Measurements from ENCODE around the gene UBE2S.
"Not testable (repeated sequence)": the region's sequence is repeated elsewhere in the genome, so short reads cannot be mapped to it uniquely, and the experiment has no call there.

The UBE2S gene

DNA sequence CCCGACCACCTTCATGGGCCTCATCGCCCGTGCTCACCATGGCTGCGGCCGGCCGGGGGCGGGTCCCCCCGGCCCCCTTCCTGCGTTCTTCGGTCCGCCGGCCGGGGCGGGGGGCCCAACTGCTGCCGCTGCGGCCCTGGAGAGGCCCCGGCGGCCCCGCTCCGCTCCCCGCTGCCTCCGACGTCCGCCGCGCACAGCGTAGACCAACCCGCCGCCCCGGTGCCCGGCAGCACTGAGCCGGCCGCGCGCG lies at the start of gene UBE2S:
UBE2S (minus strand) TSS at position 239 of the 250 bp plus-strand sequence; CDS start at position 40, 199 bp downstream.
- not testable (repeated sequence) for DNase-seq (ENCODE audit: low read depth in 1 of 2, low spot score in 1 of 2)

DNA sequence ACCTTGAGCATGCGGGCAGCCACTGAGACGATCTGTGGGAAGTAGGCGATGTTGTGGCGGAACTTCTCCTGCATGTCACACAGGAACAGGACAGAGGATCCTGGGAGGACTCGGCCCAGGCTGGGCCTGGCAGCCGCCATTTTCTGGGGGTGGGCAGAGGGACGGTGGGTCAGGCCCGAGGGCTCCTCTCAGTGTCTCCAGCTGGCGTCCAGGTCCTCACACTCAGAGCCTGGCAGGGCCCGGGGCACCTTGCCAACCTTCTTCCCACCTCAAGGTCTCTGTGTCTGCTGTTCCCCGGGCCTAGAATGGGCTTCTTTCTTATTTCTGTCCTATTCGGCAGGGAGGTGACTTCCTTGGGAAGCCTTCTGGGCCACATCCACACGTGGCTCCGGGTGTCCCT lies 48.8 kb upstream of the UBE2S start:
- no peak for DNase-seq (ENCODE audit: low read depth in 1 of 2, low spot score in 1 of 2)

DNA sequence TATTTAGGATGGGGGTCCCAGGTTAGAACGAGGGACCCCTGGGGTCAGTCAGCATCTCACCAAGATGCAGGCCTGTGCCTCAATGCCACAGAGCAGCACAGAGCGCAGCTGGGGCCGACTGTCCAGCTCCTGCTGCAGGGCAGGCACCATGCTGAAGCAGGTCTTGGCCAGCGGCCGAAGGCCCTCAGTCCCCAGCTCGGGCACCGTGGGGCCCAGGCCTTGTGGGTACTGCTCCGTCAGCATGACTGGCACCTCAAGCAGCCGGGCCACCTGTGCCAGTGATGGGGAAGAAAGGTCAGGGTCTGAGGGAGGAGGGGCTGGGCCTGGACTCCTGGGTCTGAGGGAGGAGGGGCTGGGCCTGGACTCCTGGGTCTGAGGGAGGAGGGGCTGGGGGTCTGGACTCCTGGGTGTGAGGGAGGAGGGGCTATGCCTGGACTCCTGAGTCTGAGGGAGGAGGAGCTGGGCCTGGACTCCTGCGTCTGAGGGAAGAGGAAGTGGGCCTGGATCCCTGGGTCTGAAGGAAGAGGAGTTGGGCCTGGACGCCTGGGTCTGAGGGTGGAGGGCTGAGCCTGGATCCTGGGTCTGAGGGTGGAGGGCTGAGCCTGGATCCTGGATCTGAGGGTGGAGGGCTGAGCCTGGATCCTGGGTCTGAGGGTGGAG lies 48.1 kb upstream of the UBE2S start:
- no peak for DNase-seq (ENCODE audit: low read depth in 1 of 2, low spot score in 1 of 2)

DNA sequence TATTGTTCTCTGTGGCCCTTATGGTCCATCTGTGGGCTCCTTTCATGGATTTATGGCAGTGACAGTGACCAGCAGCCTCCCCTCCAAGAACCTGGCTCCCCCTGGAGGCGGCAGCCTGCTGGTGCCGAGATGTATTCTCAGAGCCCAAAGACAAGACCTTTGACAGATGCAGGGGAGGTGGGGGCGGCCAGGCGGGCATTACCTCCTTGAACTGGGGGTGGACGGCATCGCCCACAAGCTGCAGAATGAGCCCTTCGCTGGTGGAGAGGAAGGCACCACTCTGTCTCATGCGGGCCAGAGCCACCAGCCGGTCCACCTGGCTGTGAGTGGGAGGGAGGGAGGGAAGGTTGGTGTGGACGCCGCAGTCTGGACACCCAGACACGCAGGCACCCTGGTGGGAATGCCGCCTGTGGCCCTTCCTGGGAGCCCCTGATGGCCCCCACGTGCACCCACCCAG lies 47.2 kb upstream of the UBE2S start:
- DNase-seq (ENCODE audit: low read depth in 1 of 2, low spot score in 1 of 2): peak in 1 of 2 donors; percentile 23

DNA sequence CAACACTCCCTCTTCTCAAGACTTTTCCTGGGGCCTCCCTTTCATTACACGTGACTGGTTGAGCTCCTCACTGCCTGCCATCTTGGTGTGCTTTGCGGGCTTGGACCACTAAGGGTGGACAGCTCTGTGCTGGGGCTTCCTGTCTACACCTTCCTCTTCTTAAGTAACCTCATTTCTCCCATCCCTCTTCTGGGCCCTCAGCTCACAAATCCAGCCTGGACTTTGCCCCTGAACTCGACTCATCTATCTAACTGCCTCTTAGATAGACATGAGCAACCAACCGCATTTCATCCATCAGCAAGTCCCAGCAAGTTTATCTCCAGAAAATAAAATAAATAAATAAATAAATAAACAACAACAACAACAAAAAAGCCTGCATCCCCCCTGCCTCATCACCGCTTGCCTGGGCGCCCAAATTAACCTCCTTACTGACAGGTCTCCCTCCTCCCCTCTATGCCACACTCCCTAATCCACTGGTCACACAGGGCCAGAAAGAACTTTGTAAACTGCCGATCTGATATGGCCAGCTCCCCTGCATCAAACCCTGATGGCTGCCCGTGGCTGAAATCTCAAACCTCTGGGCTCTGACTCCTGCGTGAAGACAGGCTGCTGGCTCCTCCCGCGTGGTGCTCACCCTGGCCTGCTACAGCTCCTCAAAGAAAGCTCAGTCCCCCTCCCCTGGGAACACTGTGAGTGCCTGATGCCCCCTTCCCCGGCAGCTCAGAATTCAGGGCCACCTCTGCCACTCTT lies 46.1 kb upstream of the UBE2S start:
- DNase-seq (ENCODE audit: low read depth in 1 of 2, low spot score in 1 of 2): no peak

DNA sequence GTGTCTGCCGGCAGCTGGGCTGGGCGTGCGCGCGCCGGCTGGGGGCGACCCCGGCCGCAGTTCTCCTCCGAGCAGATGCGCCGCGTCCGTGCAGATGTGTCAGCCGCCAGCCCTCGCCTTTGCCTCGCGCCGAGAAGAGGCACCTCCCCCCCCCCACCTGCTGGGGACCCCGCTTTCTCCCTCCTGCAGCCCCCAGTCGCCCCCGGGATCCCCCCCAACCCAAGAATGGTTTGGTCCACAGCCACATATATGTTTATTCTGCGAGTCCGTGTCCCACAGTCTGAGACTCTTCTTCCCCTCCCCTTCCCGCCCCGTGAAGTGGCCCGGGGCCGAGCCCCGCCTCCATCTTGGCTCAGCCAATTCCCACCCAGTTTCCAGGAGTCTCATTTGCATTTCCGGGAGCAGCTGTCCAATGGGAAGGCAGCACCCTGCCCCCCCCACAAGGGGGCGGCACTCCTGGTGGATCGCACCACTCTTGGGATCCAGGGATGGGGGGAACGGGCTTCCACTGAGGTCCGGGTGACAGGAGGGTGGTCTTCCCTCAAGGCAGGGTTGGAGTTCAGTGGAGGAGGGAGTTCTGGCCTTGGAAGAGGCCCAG lies 45.3 kb upstream of the UBE2S start:
- peak in 1 of 2 donors; percentile 14 for DNase-seq (ENCODE audit: low read depth in 1 of 2, low spot score in 1 of 2)

DNA sequence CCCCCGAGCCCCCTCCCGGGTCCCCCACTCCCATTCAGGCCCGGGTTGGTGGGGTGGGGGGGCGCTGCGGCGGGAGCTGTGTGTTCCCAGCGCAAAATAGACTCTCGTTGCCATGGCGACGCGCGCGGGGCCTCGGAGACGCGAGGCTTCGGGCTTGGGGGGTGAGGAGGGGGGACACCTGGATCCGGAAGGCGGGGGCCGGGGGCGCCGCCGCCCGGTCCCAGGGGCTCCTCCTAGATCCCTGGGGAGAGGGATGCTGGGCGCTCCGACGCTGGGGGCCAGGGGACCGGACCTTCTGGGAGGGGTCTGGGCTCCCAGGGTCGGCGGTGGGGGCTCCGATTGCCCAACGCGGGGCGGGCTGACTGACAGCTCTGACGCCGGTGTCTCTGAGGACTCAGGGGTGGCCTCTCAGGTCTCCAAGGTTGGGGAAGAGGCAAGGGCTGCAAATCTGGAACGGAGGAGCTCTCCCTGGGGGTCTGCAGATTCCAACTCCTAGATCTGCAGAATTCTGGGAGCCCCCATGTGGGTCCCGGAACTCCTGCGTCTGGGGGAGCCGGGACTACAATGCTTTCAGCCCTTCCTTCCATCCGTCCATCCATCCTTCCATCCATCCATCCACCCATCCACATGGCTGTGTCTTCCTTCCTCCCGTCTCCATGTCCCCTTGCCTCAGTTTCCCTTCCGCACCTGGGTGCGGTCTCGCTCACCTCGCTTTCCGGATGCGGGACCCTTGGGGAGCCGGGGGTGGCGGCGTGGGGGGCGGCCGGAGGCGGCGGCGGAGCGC lies 44.6 kb upstream of the UBE2S start:
- DNase-seq (ENCODE audit: low read depth in 1 of 2, low spot score in 1 of 2): no peak

DNA sequence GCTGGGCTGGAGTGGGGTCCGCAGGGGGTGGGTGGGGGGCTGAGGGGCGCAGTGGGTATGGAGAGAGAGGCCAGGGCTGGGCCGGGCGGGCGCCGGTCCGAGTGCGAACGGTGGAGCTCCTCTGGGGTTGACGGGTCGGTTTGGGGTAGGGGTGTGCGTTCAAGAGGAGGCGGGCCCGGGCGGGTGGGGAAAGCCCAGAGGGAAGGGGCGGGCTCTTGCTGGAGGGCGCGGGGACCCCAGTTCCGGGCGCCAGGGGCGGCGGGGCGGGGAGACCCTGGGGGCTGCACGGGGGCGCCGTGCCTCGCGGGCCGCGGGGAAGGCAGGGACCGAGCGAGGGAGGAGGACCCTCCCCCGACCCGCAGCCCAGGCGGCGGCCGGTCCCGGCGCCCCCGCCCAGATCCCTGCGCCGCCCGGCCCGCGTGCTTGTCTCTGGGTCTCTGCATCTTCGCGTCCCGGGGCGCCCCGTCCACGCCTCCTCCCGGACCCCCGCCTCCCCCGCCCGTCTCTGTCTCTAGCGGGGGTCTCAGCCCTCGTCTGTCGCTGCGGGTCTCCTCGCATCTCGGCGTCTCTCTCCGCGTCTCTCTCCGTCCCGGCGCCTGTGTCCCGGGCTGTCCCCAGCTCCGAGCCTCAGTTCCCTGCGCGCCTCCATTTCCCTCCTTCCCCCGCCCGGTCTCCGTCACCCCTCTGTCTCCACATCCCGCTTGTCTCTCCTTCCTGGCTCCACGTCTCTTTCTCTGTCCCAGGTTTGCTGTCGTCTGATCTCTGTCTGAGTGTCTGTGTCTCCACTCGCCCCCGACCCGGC lies 43.8 kb upstream of the UBE2S start:
- DNase-seq (ENCODE audit: low read depth in 1 of 2, low spot score in 1 of 2): no peak

DNA sequence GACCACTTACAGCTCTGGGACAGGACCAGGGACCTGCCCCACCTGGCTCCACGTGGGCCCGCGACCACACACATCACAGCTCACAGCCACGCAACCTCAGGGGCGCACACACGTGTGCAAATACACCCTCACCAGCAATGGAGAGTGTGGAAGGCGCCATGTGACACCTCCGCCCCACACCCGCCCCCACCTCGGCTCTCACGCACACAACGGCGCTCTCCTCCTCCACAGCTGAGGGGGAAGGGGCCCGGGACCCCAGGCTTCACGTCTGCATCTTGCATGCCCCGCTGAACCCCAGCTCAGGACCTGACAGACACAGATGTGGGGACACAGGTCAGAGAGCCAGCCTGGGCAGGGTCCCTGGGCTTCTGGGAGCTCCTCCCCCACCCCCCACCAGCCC lies 41.9 kb upstream of the UBE2S start:
- no peak for DNase-seq (ENCODE audit: low read depth in 1 of 2, low spot score in 1 of 2)

DNA sequence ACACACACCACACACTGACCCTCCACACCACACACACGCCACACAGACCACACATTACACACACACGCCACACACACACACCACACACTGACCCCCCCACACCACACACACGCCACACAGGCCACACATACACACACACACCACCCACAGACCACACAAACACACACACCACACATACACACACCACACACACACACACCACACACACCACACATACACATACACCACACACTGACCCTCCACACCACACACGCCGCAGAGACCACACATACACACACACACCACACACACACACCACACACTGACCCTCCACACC lies 40.5 kb upstream of the UBE2S start:
- DNase-seq (ENCODE audit: low read depth in 1 of 2, low spot score in 1 of 2): not testable (repeated sequence)

DNA sequence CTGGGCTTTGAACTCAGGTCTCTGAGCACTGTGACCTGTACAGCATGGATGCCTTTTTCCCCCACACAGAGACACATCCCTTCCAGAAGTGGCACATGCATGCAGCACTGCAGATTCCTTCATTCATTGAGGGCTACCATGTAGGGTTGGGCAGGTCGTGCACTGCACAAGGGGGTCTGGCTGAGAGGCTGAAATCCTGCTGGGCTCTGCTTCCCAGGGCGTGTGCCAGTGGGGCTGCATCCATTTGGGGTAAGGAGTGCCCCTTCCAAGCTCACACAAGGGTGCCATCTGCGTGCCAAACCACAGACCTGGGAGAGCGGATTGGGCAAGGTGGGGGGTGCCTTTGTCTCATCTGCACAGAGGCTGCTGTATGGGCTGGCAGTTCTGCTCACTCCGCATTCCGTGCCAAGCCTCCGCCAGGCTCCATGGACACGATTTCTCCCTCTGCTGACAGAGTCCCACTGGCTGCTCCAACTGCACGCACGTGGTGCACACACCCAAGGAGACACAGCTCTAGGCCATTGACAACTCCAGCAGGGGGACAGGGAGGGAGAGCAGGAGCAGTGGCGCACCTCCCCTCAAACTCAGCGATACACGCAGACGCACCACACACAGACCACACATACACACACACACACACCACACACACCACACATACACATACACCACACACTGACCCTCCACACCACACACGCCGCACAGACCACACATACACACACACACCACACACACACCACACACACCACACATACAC lies 40.0 kb upstream of the UBE2S start:
- DNase-seq (ENCODE audit: low read depth in 1 of 2, low spot score in 1 of 2): no peak

DNA sequence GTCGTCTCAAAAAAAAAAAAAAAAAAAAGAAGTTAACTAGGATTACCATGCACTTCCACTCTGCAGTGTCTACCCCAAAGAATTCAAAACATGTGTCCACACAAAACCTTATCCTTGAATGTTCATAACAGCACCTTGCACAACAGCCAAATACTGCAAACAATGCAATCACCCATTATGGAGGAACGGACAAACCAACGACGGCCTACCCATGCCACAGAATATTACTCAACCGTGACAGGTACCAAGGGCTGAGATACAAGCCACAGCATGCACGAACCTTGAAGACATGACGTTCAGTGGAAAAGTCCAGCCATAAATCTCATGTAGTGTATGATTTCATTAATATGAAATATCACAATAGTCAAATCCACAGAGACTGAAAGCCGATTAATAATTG lies 38.5 kb upstream of the UBE2S start:
- DNase-seq (ENCODE audit: low read depth in 1 of 2, low spot score in 1 of 2): no peak

DNA sequence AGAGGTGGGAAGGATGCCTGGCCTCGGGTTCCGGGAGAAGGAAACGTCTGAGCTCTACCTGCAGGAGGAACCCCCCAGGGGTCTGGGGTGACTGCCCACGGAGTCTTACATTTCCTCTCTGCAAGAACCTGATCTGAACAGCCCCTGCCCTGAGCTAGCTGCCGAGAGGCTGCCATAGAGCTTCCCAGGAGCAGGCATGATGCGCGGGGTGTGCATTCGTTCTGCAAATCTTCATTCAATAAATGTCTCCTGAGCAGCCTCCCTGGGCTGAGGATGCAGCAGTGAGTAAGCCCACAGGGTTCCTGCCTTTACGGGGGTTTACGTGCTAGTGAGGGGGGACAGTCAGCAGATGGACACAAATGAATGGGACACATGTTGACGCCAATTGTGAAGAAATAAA lies 37.1 kb upstream of the UBE2S start:
- no peak for DNase-seq (ENCODE audit: low read depth in 1 of 2, low spot score in 1 of 2)

DNA sequence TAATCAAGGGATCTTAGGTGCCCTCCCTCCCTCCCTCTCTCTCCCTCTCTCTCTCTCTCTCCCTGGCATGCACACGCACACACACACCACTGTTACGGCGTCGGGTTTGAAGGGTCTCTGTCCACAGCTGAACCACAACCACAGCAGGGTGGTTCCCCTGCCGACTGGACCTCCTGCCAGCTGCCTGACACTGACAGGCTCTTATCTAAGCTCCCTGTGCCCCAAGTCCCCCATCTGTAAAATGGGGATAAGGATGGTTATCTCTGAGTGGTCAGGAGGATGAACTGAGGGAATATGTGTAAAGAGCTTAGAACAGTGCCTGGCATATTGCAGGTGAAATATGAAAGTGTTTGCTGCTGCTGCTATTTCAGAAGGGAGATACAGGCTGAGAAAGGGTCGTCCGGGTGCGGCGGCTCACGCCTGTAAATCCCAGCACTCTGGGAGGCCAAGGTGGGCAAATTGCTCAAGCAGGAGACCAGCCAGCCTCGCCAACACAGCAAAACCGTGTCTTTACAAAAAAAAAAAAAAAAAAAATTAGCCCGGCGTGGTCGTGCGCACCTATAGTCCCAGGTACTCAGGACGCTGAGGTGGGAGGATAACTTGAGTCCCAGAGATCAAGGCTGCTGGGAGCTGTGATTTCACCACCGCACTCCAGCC lies 36.4 kb upstream of the UBE2S start:
- DNase-seq (ENCODE audit: low read depth in 1 of 2, low spot score in 1 of 2): no peak

DNA sequence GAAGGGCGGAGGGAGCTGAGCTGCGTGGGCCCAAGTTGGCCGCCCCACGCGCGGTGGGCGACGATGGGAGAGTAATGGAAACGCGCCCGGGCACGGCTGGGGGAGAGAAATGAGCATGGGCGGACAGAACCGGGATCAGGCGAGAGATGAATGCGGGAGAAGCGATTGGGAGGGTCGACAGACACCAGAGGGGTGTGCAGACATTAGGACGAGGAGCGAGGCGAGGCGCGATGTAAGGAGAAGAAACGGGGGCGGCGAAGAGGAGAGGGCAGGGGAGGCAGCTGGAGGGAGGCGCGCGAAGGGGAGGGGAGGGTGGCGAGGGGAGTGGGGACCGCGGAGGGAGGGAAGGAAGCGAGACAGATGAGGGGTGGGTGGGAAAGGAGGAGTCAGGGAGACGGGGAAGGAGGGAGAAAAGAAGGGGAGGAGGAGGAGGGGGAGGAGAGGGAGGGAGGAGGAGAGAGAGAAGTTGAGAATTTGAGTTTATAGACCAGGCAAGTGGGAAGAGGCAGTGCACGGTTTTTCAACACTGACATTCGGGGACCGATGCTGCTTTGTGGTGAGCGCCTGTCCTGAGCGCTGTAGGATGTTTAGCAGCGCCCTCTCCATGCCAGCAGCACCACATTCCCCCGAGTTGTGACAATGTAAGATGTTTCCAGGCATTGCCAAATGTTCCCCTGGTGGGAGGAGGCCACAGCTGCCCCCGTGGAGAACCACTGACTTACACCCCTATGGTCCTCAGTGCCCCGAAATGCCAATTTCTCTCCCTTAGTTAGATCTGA lies 35.6 kb upstream of the UBE2S start, which contains the start of gene SHISA7:
SHISA7 (minus strand) TSS at position 256 of the 779 bp plus-strand sequence. CDS start 437 bp downstream, outside the sequence.
- DNase-seq (ENCODE audit: low read depth in 1 of 2, low spot score in 1 of 2): no peak

DNA sequence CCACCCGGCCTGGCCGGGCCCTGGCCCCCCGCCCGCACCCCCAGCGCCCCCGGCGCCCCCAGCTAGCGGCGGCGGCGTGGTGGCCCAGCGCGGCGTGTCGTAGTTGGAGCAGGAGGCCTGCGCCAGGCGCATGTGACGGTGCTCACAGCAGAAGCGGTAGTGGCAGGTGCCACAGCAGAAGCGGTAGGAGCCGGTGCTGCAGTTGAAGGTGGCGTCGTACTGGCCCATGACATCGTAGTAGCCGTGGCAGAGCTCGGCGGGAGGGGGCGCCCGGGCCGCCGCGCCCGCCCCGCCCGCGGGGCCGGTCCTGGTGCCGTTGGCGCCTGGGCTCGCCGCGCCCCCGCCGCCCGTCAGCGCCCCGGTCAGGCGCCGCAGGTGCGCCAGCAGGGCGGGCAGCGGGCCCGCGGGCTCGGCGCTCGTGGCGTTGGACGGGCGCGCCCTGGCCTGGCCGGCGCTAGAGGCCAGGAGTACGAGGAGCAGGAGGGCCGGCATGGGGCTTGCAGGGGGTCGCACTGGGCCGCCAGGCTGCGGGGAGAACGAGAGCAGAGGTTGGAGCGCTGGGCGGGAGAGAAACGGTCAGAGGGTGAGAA lies 34.9 kb upstream of the UBE2S start:
- DNase-seq (ENCODE audit: low read depth in 1 of 2, low spot score in 1 of 2): no peak

DNA sequence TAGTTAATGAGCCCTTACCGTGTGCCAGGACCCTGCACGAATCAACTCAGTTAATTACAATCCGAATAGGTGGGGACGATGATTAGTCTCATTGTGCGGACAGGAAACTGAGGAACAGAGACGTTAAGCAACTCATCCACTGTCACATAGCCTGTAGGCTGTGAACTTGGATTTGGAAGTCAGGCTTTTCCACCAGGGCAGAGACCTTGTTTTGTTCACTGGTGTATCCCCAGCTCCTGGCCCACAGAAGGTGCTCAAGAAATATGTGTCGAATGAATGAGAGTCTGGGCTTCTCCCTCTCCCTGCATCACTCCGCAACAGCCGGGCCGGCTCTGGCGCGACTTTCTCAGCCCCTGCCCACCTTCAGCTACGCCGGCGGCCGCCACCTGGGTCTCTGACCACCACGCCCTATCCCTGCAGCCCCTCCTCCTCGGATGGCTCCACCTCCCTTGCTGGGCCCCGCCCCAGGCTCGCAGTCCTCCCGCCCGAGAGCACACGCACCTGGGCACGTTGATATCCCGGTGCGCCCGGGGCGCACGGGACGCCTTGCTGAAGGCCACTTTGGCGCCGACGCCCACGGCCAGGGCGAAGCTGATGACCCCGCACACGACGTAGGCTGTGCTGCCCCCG lies 34.2 kb upstream of the UBE2S start:
- no peak for DNase-seq (ENCODE audit: low read depth in 1 of 2, low spot score in 1 of 2)

DNA sequence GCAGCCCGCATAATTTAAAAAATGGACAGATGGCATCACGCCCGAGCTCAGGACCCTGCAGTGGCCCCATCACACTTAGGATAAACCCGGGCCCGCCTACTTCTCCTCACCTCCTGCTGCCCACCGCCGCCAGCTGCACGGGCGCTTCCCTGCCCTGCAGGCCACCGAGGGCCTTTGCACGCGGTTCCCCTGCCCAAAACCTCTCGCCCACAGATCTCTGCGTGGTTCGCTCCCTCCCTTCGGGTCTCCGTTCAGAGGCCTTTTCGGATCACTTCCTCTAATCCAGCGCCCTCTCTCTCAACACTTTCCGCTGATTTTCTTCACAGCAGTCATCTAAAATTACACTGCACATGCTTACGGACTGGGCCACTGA lies 33.7 kb upstream of the UBE2S start:
- DNase-seq (ENCODE audit: low read depth in 1 of 2, low spot score in 1 of 2): no peak

Measured in activated T-helper 1 cell treated with anti-CD3 and anti-CD28 coated beads, Interleukin-2, amount 50 U/mL, for 16 hours (primary cell).